GM18526 (cell line): ENCODE data around the gene MAPRE3.
A peak's percentile ranks its signal among the peaks of the same experiment; 100 is the strongest.

ENCODE experiments used
- POLR2A ChIP-seq: IDR thresholded peaks from 3 replicates; pipeline ENCODE4 v1.6.1; 2011; ENCODE audit not compliant: insufficient read length; ENCODE audit errors: extremely low read depth

The MAPRE3 gene

DNA sequence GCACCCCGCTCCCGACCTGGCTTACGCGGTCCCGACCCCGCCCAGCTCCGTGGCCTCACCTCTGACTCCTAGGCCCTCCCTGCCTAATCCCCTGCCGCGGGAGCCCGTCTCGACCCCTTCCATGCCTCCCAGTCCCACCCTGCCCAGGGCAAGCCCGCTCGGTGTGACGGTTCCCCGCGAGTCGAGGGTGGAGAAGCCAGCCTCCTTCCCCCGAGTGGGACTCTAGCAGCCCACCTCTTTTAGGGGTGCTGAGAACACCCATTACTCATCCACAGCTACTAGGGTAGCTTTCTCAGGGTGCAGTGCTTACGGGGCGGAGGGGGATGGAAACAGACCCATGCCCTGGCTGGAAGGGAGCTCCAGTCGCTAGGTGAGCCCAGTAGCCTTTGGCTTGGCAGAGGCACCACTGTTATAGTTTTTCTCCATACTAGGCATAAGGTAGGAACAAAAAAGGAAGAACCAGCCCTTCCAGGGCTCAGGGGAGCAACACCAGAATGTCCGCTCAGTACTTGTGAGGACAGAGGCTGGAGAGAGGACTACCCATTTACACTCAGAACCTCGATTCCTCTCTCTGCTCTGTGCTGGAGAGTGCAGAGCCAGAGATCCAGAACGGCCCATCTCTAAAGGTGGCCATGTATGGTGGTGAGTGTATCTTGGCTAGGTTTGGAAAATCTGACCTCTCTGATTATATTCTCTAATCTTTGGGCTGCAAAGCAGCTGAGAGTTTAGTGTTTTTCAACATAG lies 81.6 kb downstream of the MAPRE3 start:
- no peak for TF ChIP-seq POLR2A

DNA sequence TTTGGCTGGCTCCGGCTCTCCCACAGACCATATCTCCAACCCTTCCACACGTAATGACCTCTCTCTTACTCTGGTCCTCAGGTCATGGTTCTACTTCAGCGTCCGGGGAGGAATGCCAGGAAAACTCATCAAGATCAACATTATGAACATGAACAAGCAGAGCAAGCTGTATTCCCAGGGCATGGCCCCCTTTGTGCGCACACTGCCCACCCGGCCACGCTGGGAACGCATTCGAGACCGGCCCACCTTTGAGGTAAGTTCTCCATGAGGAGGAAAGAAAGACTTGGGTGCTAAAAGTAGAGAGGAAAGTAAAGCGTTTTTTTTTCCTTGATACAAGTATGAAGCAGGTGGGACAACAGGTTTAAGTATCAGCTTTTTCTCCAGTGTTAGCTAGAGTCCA lies 82.9 kb downstream of the MAPRE3 start:
- TF ChIP-seq POLR2A: no peak

DNA sequence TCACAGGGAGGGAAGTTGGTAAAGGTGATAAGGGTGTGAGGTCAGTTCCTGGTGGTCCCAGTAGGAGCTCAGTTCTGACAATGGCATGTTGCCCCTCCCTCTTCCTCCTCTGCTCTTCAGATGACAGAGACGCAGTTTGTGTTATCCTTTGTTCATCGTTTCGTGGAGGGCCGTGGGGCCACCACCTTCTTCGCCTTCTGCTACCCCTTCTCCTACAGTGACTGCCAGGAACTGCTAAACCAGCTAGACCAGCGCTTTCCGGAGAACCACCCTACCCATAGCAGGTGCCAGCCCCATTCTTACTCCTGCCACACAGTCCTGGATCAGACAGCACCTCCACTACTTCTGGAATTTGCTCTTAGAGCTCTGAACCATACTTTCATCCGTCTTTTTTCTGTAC lies 83.3 kb downstream of the MAPRE3 start:
- no peak for TF ChIP-seq POLR2A

DNA sequence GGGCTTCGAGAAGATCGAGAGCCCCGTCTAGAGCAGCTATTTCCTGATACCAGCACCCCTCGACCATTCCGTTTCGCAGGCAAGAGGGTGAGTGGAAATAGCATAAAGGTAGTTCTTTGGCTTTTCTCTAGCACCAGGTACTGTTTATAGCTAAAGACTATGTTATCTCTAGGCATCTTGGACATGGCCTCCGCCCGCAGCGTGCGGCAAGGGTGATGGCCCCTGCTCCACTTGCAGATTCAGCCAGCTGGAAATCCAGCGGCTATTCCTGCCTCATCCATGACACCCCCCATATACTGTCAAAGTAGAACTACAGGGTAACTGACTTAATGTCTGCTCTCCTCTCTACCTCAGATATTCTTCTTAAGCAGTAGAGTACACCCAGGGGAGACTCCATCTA lies 84.3 kb downstream of the MAPRE3 start:
- no peak for TF ChIP-seq POLR2A

DNA sequence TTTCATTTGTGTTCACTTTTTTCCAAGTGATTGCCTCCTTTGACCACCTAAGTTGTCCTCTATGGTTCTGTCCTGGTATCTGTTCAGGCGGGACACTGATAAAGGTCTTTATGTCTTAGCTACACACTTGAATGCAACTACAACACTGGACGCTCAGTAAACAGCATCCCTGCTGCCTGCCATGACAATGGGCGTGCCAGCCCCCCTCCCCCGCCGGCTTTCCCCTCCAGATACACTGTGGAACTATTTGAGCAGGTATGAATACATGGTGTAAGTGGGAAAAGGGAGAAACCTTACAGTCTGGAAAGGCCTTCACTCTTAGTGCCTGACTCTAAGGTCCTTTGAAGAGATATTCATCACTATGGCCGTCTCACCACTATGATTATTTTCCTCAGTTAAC lies 86.7 kb downstream of the MAPRE3 start:
- TF ChIP-seq POLR2A: no peak

DNA sequence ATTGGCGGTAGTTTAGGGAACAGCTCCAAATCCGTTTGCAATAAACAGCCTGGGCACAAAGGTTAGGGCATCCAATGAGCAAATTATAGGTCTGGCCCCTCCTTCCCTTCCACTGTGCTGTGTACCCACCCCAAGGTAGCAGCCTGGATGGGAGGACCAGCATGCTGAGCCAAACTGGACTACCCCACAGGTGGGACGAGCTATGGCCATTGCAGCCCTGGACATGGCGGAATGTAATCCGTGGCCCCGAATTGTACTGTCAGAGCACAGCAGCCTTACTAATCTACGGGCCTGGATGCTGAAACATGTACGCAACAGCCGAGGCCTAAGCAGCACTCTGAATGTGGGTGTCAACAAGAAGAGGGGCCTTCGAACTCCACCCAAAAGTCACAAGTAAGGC lies 87.8 kb downstream of the MAPRE3 start:
- TF ChIP-seq POLR2A: no peak

DNA sequence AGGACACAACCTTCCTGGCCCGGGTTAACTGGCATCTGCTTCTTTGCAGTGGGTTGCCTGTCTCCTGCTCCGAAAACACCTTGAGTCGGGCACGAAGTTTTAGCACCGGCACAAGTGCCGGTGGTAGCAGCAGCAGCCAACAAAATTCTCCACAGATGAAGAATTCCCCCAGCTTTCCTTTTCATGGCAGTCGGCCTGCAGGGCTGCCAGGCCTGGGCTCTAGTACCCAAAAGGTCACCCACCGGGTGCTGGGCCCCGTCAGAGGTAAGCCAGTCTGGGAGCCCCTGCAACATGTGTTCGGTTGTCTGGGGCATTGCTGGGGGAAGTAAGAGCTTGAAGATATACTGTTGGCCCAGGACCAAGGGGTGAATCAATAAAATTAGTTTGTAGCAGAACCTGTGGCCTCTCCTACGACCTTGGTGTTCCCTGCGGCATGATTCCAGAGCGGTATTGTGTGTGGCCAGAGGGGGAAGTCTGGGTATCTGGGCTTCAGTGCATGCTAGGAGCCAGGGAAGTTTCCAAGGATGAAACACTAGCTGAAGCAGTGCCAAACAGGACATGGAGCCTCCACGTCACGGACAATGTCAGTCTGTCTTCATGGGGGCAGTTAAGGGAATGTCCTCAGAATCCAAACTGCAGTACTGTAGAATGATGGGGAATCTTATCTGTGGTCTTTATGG lies 88.8 kb downstream of the MAPRE3 start:
- no peak for TF ChIP-seq POLR2A

DNA sequence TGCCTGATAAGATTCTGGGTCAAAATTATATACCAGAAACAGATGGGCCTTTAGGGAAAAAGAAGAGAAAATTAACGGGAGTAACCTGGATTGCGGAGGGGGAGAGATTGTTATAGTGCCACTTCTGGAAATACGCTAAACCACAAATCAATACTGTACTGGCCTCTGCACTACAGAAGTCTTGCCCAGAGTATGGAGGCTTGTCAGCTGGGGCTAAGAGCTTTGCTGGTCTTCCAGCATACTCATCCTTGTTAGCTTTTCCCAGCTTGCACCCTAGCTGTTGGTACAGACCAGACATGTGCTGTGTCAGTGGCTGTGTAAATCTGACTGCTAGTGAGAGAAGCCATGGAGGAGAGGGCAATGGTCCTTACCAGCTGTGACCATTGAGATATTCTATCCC lies 89.9 kb downstream of the MAPRE3 start:
- no peak for TF ChIP-seq POLR2A

DNA sequence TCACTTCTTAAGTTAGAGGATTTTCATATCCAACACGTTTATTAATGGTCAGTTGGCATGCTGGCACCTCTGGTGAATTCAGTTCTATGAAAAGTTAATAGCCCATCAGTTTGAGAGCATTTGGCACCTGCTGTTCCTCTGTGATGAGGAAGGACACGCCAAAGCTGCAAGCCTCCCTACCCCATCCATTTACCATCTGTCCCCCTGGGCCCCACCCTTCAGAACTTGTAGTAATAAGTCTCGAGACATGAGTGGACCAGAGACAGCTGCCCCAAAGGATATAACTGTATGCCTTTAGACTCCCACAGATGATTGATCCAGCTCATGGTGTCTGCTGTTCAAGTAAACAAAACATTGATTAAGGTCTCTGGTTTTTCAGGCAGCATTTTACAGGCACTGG lies 94.7 kb downstream of the MAPRE3 start:
- TF ChIP-seq POLR2A: no peak

DNA sequence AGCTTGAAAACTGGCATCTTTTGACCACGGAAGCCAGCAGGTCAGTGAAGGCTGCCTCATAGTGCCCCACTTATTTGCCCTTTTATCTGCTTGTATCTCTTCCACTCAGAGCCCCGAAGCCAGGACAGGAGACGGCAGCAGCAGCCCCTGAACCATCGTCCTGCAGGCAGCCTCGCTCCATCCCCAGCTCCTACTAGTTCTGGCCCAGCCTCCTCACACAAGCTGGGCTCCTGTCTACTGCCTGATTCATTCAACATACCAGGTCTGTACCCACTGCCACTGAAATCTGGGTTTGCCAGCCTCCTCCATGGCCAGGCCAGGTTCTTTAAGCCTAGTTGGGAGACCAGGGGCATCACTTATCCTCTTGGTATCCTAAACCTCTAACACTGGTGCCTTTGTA lies 96.9 kb downstream of the MAPRE3 start:
- TF ChIP-seq POLR2A: no peak

DNA sequence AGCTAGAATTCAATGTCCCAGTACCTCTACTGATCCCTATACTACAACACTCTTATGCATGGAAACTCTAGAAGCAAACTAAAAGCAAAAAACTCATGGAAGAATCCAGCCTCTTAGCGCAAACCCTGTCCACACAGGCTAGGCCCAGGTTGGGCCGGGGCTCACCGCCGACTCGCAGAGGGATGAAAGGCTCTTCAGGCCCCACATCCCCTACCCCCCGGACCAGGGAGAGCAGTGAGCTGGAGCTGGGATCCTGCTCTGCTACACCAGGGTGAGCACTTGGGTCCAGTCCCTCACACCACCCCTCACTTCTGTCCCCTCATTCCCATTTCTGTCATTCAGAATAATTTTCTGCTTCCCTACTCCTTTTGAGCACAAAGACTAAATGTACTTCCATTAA lies 99.0 kb downstream of the MAPRE3 start:
- TF ChIP-seq POLR2A: no peak

DNA sequence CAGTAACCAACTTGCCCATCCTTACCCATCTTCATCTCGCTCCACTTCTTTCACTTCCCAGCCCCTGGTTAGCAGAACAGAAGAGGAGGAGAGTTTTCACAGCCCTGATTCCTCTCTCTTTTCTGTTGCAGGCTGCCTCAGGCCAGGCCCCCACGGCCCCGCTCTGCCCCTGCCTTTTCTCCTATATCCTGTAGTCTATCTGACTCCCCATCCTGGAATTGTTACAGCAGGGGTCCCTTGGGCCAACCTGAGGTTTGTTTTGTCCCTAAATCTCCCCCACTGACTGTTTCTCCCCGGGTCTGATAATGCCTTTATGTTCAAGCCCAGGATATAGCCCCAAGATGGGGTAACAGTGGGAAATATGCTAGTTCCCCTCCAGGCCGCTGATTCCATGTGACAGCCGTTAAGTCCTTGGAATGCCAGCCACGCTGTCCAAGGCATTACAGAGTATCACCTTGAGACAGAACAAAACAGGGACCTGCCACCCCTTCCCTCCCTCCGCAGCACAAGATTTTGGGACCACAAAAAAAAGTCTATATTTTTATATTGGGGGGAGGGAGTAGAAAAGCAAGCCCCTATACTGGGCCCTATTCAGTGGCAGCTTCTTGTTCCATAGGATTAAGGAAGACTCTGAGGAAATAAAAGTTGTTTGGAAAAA lies 99.7 kb downstream of the MAPRE3 start:
- TF ChIP-seq POLR2A: no peak

DNA sequence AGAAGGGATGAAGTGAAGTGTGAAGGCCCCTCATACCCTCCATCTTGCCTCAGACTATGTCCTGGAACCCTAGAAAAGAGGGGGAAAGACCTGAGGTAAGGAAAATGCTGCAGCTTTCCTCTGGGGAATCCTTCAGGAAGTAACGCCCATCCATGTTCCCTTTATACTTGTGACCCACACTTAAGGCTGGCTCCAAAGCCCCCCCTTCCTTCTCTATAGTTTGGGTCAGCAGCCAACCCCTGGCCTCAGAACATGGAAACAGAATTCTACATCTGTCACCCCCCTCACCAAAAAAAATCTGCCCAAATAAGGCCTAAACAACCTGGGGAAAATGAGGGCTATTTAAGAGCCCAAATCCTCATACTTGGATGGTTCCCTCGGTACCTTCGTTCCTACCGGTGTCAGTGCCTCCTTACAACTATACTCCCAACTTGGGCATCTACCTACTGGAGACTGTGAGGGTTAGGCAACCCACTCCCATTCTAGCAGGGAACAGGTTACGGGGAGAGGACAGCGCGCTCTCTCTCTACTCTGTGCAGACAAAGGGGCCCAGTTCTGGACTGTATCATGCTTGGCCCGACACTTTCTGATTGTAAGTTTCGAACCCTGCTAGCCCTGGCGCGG lies 100.3 kb downstream of the MAPRE3 start:
- no peak for TF ChIP-seq POLR2A

DNA sequence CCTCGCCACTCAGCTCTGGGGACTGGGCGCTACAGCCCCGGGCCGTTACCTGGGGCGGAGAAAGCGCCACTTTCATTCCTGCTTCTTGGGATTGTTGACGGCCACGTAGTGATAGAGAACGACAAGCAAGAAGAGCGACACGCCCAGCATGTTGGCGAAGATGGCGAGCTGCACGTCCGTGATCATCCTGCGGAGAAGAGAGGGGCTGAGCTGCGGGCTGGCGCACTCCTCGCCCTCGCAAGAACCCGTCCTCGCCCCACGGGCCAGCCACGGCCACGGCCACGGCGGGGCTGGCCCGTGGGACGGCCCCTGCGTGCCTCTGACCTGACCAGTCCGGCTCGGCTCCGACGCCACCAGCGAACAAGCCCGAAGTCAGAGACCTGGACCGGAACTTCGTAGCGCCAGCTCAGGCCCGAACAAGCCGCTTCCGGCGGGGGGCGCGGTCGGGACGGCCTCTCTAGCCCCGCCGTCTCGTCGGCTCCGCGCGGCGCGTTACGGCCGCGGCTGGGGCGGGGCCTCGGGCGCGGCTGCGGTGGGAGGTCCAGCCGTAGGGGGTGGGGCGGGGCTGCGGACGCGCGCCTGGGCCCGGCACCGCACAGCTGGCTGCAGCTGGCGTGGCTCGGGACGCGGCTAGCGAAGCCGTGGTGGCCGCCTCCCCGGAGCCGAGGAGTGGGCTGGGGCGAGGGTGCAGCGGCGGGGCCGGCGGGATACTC lies 101.0 kb downstream of the MAPRE3 start, which contains the start of gene OST4:
OST4 (minus strand) TSS at position 378 of the 713 bp plus-strand sequence.
- peak; percentile 87 for TF ChIP-seq POLR2A
